Activated naive CD4-positive, alpha-beta T cell (primary cell): ENCODE measurements around the gene RSAD2.

Source experiments
- DNase-seq, 4 experiments: peaks; one replicate each; lab custom pipeline; 2025; lab: John Stamatoyannopoulos, UW

Gene RSAD2

GRCh38 chr2:6945087-6945813, 67.7 kb downstream of the RSAD2 start:
- no peak for DNase-seq

- DNase-seq = no peak
Observed at GRCh38 chr2:6945821-6946220, 68.2 kb downstream of the RSAD2 start.

- DNase-seq = no peak
Observed at GRCh38 chr2:6946722-6947121, 69.1 kb downstream of the RSAD2 start.
